IPS-NIHi11 (cell line): ENCODE measurements around the gene ADGRF4.

Source experiments
- DNase-seq: peaks from one replicate; pipeline ENCODE4 v3.0.0; 2012; ENCODE audit warnings: mixed read lengths, low spot score

Gene ADGRF4

DNA sequence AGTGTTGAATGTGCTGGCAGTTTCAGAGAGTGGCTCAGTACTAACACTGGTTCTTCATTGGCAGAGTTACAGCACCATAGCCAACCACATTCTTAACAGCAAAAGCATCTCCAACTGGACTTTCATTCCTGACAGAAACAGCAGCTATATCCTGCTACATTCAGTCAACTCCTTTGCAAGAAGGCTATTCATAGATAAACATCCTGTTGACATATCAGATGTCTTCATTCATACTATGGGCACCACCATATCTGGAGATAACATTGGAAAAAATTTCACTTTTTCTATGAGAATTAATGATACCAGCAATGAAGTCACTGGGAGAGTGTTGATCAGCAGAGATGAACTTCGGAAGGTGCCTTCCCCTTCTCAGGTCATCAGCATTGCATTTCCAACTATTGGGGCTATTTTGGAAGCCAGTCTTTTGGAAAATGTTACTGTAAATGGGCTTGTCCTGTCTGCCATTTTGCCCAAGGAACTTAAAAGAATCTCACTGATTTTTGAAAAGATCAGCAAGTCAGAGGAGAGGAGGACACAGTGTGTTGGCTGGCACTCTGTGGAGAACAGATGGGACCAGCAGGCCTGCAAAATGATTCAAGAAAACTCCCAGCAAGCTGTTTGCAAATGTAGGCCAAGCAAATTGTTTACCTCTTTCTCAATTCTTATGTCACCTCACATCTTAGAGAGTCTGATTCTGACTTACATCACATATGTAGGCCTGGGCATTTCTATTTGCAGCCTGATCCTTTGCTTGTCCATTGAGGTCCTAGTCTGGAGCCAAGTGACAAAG lies 17.0 kb upstream of the ADGRF4 start:
- no peak for DNase-seq

GRCh38 chr6:47686411-47686810 lies 12.0 kb upstream of the ADGRF4 start:
- no peak for DNase-seq

GRCh38 chr6:47687432-47687831 lies 10.9 kb upstream of the ADGRF4 start:
- DNase-seq: no peak

DNA sequence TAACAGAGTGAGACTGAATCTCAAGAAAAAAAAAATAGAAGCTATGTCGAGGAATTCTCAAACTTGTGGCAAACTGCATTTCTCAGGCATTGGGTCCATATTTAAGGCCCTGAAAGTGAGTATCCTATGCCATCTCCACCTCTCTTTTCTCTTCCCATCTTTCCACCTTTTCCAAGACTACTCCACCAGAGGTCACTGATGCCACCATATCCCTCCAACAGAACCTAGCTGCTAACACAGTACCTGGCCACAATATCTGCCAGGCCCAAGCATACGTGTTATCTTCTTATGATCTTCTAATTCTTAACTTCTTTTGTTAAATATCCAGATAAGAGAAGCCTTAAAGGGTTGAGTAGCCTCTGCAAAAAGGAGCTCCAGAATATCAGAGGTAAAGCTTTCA lies 8.2 kb upstream of the ADGRF4 start:
- DNase-seq: no peak

DNA sequence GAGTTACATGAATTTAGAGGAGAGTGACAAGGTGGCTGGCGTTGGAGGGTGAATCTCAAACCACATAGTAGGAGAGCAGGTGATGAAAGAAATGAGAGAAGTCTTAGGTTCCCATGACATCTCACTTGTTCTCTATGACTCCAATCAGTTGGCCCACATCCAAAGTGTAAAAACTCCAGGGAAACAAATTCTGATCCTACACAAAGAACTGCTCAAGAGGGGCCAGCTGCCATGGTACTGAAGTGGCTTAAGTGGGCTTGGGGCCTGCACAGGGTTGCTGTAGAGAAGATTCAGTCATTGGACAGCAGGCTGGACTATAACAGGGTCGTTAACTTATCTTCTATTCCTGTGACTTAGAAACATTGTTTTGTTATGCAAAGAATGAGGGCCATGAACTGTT lies 7.6 kb upstream of the ADGRF4 start:
- no peak for DNase-seq

DNA sequence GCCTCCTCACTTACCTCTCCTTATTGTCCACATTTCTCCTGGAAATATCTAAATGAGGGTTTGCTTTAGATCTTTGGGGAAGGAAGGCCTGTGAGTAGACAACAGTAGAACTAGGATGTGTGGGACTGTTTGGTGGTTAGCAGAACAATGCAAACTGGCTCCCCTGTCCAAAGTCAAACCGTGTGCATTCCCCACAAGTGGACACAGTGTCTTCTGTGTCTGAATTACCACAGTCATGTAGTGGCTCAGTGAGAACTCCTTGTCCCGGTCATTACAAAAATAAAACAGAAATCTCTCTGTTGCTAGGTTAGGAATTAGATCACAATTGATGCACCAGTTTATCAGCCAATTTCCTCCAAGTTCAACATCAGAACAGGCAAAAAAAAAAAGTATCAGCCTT lies 455 bp upstream of the ADGRF4 start:
- no peak for DNase-seq

DNA sequence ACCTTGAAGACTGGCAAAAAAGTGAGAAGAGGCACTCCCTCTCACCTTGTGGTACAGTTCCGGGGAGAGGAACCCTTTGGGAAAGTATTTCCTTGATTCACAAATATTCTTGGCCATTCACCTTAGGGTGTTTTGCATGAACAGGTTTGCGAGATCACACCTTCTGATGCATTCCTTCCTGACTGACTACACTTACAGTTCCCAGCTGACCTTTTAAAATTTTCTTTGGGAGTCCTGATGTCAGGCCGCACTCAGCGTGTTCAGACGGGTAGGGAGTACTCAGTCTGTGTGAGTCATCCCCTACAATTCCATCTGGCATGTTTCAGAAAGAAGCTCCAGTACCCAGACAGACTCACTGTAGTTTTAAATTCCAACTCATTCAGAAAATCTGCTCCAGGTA lies 1.7 kb downstream of the ADGRF4 start:
- no peak for DNase-seq

- no peak for DNase-seq
Measured at GRCh38 chr6:47700596-47700995, 2.2 kb downstream of the ADGRF4 start.

DNA sequence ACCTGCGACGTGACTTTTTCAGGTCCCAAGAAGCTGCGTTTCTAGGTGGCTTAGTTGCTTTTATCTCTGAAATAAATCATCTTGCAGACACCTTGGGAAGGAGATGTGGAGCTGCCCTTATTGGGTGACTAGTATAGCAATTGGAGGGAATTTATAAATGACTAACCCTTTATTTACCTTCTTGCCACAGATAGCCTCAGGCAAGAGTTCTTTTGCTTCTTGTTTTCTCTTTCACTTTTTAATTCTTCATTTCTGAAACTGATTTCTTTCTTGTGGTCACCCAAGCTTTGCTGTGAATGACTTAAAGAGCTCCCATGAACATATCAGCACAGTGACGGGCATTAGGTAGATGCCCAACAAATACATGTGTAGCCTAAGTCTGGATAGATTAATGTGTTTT lies 3.0 kb downstream of the ADGRF4 start:
- no peak for DNase-seq

- DNase-seq: no peak
Measured at GRCh38 chr6:47709160-47709559, 10.8 kb downstream of the ADGRF4 start.

DNA sequence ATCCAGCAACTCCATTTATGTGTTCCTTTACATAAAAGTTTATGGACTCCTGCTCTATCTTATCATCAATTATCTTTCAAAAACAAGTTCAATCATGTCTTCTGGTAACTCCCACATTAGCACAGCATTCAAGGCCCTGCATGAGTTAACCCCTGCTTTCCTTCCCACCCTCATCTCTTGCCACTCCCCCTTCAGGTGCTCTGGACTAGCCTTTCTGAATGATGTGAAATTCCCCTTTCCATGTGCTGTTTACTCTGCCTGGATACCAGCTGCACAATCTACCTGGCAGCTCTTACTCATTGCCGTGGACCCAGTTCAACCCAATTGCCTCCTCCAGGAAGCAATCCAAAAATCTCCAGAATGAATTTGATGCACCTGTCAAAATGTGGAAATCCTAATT lies 11.9 kb downstream of the ADGRF4 start:
- no peak for DNase-seq

DNA sequence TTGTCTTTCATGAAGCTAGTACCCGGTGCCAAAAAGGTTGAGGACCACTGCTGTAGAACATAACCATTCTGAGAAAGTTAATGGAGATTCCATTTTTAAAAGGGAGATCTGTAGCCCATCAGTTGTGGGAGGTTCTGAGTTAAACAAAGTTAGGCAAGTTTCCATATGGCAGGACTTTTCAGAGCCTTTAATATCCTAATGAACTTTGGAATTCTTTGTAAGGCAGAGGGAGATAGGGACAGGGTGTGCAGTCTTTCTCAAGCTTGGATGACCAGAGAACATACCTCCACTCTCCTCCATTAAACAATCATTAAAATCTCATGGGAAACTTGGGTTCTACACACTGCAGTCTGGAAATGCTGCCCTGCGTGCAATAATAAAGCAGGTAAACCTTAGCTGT lies 14.8 kb downstream of the ADGRF4 start:
- no peak for DNase-seq

GRCh38 chr6:47714802-47715201 lies 16.4 kb downstream of the ADGRF4 start:
- no peak for DNase-seq

GRCh38 chr6:47715782-47716181 lies 17.4 kb downstream of the ADGRF4 start:
- no peak for DNase-seq

- no peak for DNase-seq
Measured at GRCh38 chr6:47716207-47716606, 17.8 kb downstream of the ADGRF4 start.

DNA sequence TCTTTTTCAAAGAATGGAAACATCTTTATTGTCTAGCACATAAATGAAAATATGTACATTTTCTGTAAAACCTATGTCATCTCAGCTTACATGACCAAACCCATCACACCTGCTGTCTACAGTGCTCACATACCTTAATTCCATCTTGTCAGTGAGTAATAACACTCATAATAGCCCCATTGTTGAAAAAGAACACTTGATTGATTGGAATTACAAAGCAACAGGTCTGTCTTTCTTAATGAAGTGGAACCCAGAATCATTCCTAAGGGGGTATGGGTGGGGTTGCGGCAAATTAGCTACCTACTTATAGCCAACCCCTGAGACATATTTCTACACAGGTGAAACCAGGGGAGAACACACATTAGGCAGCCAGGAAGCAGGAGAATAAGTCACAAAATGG lies 20.2 kb downstream of the ADGRF4 start:
- no peak for DNase-seq

DNA sequence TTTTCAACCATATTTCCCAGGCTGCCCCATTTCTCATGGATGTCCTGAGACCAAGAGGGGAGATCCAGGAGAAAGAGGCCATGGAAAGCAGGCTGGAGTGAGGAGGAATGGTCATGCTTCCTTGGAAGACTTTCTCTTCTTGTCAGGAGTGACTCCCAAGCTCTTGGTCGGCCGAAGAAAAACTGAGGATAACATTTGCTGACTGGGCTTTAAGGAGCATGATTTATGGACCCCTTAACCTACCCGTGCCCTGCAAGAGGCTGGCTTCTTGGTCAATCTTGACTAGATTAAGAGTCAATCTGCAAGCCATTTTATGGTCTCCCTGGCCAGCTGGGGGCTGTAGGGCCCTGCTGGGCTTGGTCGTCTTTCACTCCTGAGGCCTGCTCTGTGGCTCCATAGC lies 22.8 kb downstream of the ADGRF4 start:
- DNase-seq: no peak

GRCh38 chr6:47722194-47722593 lies 23.8 kb downstream of the ADGRF4 start:
- DNase-seq: no peak

- no peak for DNase-seq
Measured at GRCh38 chr6:47724300-47724699, 25.9 kb downstream of the ADGRF4 start.

- no peak for DNase-seq
Measured at GRCh38 chr6:47727391-47727790, 29.0 kb downstream of the ADGRF4 start.

DNA sequence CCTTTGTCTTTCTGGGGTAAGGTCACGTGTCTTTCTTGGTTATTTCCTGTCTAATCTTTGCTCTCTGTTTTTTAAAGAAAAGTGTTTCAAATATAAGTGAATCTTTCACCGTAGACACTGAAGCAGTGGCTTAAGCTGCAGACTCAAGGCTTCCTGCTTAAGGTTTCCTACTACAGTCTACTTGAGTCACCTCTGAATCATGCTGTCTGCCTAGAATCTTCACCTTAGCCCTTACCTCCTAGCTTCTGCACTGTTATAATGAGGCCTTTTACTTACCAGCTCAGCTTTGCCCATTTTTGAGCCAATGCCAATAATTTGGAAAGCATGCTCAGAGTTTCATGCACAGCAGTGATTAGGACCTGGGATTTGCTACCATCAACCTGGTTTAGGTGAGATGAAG lies 30.6 kb downstream of the ADGRF4 start:
- DNase-seq: no peak

DNA sequence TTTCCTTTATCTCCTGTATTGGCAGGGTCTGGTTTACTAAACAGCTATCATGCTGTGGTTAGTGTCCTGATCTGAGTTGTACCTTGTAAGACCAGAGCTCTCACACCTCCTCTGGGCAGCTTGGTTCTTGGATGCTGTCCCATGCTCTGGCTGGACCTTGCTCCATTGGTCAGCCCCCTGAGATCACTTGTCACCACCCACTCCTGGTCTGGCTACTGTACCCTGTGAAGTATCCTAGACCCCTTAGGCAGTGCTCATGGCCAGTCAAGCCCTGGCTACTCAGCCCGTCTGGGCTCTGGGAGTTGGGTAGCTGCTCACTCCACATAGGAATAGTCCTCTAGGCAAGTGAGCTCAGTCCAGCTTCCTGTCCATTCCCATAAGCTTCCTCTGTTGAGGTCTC lies 31.1 kb downstream of the ADGRF4 start:
- no peak for DNase-seq

GRCh38 chr6:47733879-47734558 lies 35.6 kb downstream of the ADGRF4 start:
- DNase-seq: no peak
